22Rv1 (cell line): ENCODE data around the gene EPHB1.

Experiments used
- ZFX ChIP-seq: fragments of 450-650 bp; IDR thresholded peaks from 2 replicates; pipeline ENCODE4 v1.6.1; 2017; ENCODE audit warnings: antibody characterized with exemption, borderline replicate concordance
- TF ChIP-seq, protein P1 (sequence below): fragments of 450-650 bp; IDR thresholded peaks from 2 replicates; pipeline ENCODE4 v1.5.1; 2017; ENCODE audit warnings: mild to moderate bottlenecking

DNA sequence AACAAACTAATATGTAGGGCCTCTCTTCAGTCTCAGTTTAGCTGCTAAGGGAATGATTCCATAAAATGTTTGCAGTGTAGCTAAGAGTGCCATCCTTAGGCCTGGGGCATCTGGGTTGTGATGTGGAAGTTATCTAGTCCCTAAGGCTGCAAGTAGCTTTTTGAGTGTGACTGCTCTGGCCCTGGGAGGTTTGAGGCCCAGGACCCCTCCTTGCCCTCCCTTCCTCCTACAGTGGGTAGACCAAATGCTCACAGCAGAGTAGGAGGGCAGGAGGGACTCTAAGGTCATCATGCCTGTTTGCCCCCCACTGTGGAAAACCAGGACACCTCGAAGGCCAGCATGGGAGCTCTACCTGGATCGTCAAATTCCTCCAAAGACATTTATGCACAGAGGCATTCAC, 115.0 kb downstream of the EPHB1 start:
- TF ChIP-seq, protein P1, sequence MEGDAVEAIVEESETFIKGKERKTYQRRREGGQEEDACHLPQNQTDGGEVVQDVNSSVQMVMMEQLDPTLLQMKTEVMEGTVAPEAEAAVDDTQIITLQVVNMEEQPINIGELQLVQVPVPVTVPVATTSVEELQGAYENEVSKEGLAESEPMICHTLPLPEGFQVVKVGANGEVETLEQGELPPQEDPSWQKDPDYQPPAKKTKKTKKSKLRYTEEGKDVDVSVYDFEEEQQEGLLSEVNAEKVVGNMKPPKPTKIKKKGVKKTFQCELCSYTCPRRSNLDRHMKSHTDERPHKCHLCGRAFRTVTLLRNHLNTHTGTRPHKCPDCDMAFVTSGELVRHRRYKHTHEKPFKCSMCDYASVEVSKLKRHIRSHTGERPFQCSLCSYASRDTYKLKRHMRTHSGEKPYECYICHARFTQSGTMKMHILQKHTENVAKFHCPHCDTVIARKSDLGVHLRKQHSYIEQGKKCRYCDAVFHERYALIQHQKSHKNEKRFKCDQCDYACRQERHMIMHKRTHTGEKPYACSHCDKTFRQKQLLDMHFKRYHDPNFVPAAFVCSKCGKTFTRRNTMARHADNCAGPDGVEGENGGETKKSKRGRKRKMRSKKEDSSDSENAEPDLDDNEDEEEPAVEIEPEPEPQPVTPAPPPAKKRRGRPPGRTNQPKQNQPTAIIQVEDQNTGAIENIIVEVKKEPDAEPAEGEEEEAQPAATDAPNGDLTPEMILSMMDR = no peak
- TF ChIP-seq ZFX = no peak
